ENCODE data around the gene ACAP1. TPM values are rescaled to one million over a fixed set of nuclear protein-coding genes. Genes with fewer than 3 reads are reported as not detected.
"Not testable (repeated sequence)": the region's sequence is repeated elsewhere in the genome, so short reads cannot be mapped to it uniquely, and the experiment has no call there.

Gene ACAP1
- total RNA-seq, 1 donor from 2014 or later, result 2.1 TPM

- not testable (repeated sequence) for H3K4me3 ChIP-seq (ENCODE audit: low read length in 3 of 3); H3K9me3 ChIP-seq (ENCODE audit: control insufficient read depth in 3 of 3, low read length in 3 of 3); H3K27ac ChIP-seq (ENCODE audit: low read depth, low read length); H3K9ac ChIP-seq (ENCODE audit: low read depth in 1 of 3, low read length in 3 of 3); H3K4me1 ChIP-seq (ENCODE audit: control insufficient read depth in 3 of 3, insufficient read depth in 3 of 3, low read length in 3 of 3); H3K27me3 ChIP-seq (ENCODE audit: control insufficient read depth in 3 of 3, insufficient read depth in 3 of 3, low read length in 3 of 3); H3K36me3 ChIP-seq (ENCODE audit: control insufficient read depth in 3 of 3, insufficient read depth in 3 of 3, low read length in 3 of 3)
Observed at GRCh38 chr17:7365963-7366362, 29.6 kb downstream of the ACAP1 start.

- Histone ChIP-seq H3K4me1 (ENCODE audit: control insufficient read depth in 3 of 3, insufficient read depth in 3 of 3, low read length in 3 of 3) (no peaks in the 10 kb centered on the region), H3K27ac (ENCODE audit: low read depth, low read length) (no peak overlapping the region), H3K4me3 (ENCODE audit: low read length in 3 of 3) (no peak overlapping the region)
Observed at GRCh38 chr17:7367083-7367482, 30.8 kb downstream of the ACAP1 start.

GRCh38 chr17:7367918-7368598, 31.7 kb downstream of the ACAP1 start:
- Histone ChIP-seq H3K4me3 (ENCODE audit: low read length in 3 of 3) (no peak overlapping the region), H3K27me3 (ENCODE audit: control insufficient read depth in 3 of 3, insufficient read depth in 3 of 3, low read length in 3 of 3) (peaks cover 0 to 2% (median 0%) of the 10 kb centered on the region in 3 donors)

More at GRCh38 chr17:7367083-7367482, 30.8 kb downstream of the ACAP1 start:
- Histone ChIP-seq H3K36me3 (ENCODE audit: control insufficient read depth in 3 of 3, insufficient read depth in 3 of 3, low read length in 3 of 3) (no peaks in the 10 kb centered on the region), H3K27me3 (ENCODE audit: control insufficient read depth in 3 of 3, insufficient read depth in 3 of 3, low read length in 3 of 3) (peaks cover 0 to 2% (median 0%) of the 10 kb centered on the region in 3 donors), H3K9me3 (ENCODE audit: control insufficient read depth in 3 of 3, low read length in 3 of 3) (no peaks in the 10 kb centered on the region), H3K9ac (ENCODE audit: low read depth in 1 of 3, low read length in 3 of 3) (no peak overlapping the region)

GRCh38 chr17:7368599-7368994, 32.3 kb downstream of the ACAP1 start:
- H3K36me3 ChIP-seq (ENCODE audit: control insufficient read depth in 3 of 3, insufficient read depth in 3 of 3, low read length in 3 of 3); H3K4me3 ChIP-seq (ENCODE audit: low read length in 3 of 3); H3K27ac ChIP-seq (ENCODE audit: low read depth, low read length); H3K4me1 ChIP-seq (ENCODE audit: control insufficient read depth in 3 of 3, insufficient read depth in 3 of 3, low read length in 3 of 3); H3K9ac ChIP-seq (ENCODE audit: low read depth in 1 of 3, low read length in 3 of 3); H3K27me3 ChIP-seq (ENCODE audit: control insufficient read depth in 3 of 3, insufficient read depth in 3 of 3, low read length in 3 of 3); H3K9me3 ChIP-seq (ENCODE audit: control insufficient read depth in 3 of 3, low read length in 3 of 3): not testable (repeated sequence)

More at GRCh38 chr17:7367918-7368598, 31.7 kb downstream of the ACAP1 start:
- Histone ChIP-seq H3K9ac (ENCODE audit: low read depth in 1 of 3, low read length in 3 of 3) (no peak overlapping the region), H3K9me3 (ENCODE audit: control insufficient read depth in 3 of 3, low read length in 3 of 3) (no peaks in the 10 kb centered on the region), H3K4me1 (ENCODE audit: control insufficient read depth in 3 of 3, insufficient read depth in 3 of 3, low read length in 3 of 3) (no peaks in the 10 kb centered on the region), H3K27ac (ENCODE audit: low read depth, low read length) (no peak overlapping the region), H3K36me3 (ENCODE audit: control insufficient read depth in 3 of 3, insufficient read depth in 3 of 3, low read length in 3 of 3) (no peaks in the 10 kb centered on the region)

- H3K9me3 ChIP-seq (ENCODE audit: control insufficient read depth in 3 of 3, low read length in 3 of 3), result no peaks in the 10 kb centered on the region
- H3K9ac ChIP-seq (ENCODE audit: low read depth in 1 of 3, low read length in 3 of 3), result no peak overlapping the region
- no peak overlapping the region for H3K4me3 ChIP-seq (ENCODE audit: low read length in 3 of 3)
- H3K27ac ChIP-seq (ENCODE audit: low read depth, low read length), result no peak overlapping the region
- H3K27me3 ChIP-seq (ENCODE audit: control insufficient read depth in 3 of 3, insufficient read depth in 3 of 3, low read length in 3 of 3), result peaks cover 0 to 2% (median 0%) of the 10 kb centered on the region in 3 donors
- H3K4me1 ChIP-seq (ENCODE audit: control insufficient read depth in 3 of 3, insufficient read depth in 3 of 3, low read length in 3 of 3), result no peaks in the 10 kb centered on the region
- H3K36me3 ChIP-seq (ENCODE audit: control insufficient read depth in 3 of 3, insufficient read depth in 3 of 3, low read length in 3 of 3), result no peaks in the 10 kb centered on the region
Observed at GRCh38 chr17:7369825-7370224, 33.5 kb downstream of the ACAP1 start.

DNA sequence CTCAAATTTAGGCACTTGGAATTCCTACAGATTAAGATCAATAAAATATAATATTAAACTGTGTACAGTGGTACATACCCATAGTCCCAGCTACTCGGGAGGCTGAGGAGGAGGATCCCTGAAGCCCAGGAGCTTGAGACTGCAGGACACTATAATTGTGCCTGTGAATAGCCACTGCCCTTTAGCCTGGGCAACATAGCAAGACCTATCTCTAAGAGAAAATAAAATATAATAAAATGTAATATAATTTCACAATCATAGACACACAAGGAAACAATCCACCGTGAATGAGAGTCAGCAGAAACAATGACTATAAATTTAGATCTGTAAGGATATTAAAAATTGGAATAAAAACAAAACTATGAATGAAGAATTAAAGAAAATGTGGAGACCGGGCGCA, 34.5 kb downstream of the ACAP1 start:
- H3K9ac ChIP-seq (ENCODE audit: low read depth in 1 of 3, low read length in 3 of 3), result no peak overlapping the region
- no peak overlapping the region for H3K27ac ChIP-seq (ENCODE audit: low read depth, low read length)
- H3K27me3 ChIP-seq (ENCODE audit: control insufficient read depth in 3 of 3, insufficient read depth in 3 of 3, low read length in 3 of 3), result peaks cover 0 to 2% (median 0%) of the 10 kb centered on the region in 3 donors
- no peaks in the 10 kb centered on the region for H3K4me1 ChIP-seq (ENCODE audit: control insufficient read depth in 3 of 3, insufficient read depth in 3 of 3, low read length in 3 of 3)
- H3K36me3 ChIP-seq (ENCODE audit: control insufficient read depth in 3 of 3, insufficient read depth in 3 of 3, low read length in 3 of 3), result no peaks in the 10 kb centered on the region
- no peaks in the 10 kb centered on the region for H3K9me3 ChIP-seq (ENCODE audit: control insufficient read depth in 3 of 3, low read length in 3 of 3)
- H3K4me3 ChIP-seq (ENCODE audit: low read length in 3 of 3), result no peak overlapping the region

DNA sequence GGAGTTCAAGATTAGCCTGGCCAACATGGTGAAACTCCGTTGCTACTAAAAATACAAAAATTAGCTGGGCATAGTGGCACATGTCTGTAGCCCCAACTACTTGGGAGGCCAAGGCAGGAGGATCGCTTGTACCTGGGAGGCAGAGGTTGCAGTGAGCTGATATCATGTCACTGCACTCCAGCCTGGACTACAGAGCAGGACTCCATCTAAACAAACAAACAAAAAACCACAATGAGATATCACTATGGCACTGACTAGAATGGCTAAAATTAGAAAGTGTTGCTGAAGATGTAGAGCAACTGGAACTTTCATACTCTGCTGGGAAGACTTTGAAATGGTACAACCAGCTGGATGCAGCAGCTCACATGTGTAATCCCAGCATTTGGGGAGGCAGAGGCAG, 38.0 kb downstream of the ACAP1 start:
- Histone ChIP-seq H3K9me3 (ENCODE audit: control insufficient read depth in 3 of 3, low read length in 3 of 3) (no peaks in the 10 kb centered on the region), H3K4me1 (ENCODE audit: control insufficient read depth in 3 of 3, insufficient read depth in 3 of 3, low read length in 3 of 3) (no peaks in the 10 kb centered on the region), H3K27ac (ENCODE audit: low read depth, low read length) (no peak overlapping the region), H3K9ac (ENCODE audit: low read depth in 1 of 3, low read length in 3 of 3) (no peak overlapping the region), H3K4me3 (ENCODE audit: low read length in 3 of 3) (no peak overlapping the region), H3K36me3 (ENCODE audit: control insufficient read depth in 3 of 3, insufficient read depth in 3 of 3, low read length in 3 of 3) (no peaks in the 10 kb centered on the region), H3K27me3 (ENCODE audit: control insufficient read depth in 3 of 3, insufficient read depth in 3 of 3, low read length in 3 of 3) (peaks cover 0 to 2% (median 0%) of the 10 kb centered on the region in 3 donors)

DNA sequence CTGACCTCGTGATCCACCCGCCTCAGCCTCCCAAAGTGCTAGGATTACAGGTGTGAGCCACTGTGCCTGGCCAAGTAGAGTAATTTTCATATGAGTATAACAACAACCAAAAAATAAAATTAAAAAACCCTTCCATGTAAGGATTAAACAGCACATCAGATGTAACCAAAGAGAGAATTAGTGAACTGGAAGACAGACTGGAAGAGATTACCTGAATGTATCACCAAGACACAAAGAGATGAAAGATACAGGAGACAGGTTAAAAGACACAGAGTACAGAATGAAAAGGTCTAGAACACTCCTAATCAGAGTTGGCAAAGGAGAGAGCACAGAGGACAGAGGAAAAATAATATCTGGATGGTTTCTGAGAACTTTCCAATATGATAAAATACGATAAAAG, 42.8 kb downstream of the ACAP1 start:
- peaks cover 24 to 34% (median 24%) of the 10 kb centered on the region in 3 donors for H3K4me1 ChIP-seq (ENCODE audit: control insufficient read depth in 3 of 3, insufficient read depth in 3 of 3, low read length in 3 of 3)
- H3K4me3 ChIP-seq (ENCODE audit: low read length in 3 of 3), result no peak overlapping the region
- H3K36me3 ChIP-seq (ENCODE audit: control insufficient read depth in 3 of 3, insufficient read depth in 3 of 3, low read length in 3 of 3), result no peaks in the 10 kb centered on the region
- no peak overlapping the region for H3K27ac ChIP-seq (ENCODE audit: low read depth, low read length)
- H3K9me3 ChIP-seq (ENCODE audit: control insufficient read depth in 3 of 3, low read length in 3 of 3), result no peaks in the 10 kb centered on the region
- no peak overlapping the region for H3K9ac ChIP-seq (ENCODE audit: low read depth in 1 of 3, low read length in 3 of 3)
- H3K27me3 ChIP-seq (ENCODE audit: control insufficient read depth in 3 of 3, insufficient read depth in 3 of 3, low read length in 3 of 3), result peaks cover 10 to 37% (median 29%) of the 10 kb centered on the region in 3 donors

DNA sequence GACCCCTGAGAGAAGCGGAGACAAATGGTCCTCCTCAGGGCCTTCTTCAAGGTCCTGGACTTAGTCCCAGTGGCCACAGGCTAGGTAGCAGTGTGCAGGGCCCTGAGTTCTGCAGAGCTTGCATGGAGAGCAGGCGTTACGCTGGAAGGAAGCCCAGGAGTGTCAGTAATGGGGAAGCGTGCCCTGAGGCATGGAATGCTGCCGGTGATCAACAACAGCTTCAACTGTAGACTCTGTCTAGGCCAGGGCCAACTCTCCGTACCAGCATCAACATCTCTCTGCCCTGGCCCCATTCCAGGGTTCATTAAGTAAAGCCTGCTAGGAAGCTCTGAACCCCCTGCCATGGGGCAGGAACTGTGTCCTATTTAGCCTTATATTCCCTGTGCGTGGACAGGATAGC, 44.0 kb downstream of the ACAP1 start:
- Histone ChIP-seq H3K4me1 (ENCODE audit: control insufficient read depth in 3 of 3, insufficient read depth in 3 of 3, low read length in 3 of 3) (peaks cover 24 to 34% (median 27%) of the 10 kb centered on the region in 3 donors), H3K36me3 (ENCODE audit: control insufficient read depth in 3 of 3, insufficient read depth in 3 of 3, low read length in 3 of 3) (no peaks in the 10 kb centered on the region), H3K27me3 (ENCODE audit: control insufficient read depth in 3 of 3, insufficient read depth in 3 of 3, low read length in 3 of 3) (peaks cover 10 to 43% (median 29%) of the 10 kb centered on the region in 3 donors), H3K4me3 (ENCODE audit: low read length in 3 of 3) (peak overlapping the region; percentile 65 to 70 (median 65)), H3K9me3 (ENCODE audit: control insufficient read depth in 3 of 3, low read length in 3 of 3) (no peaks in the 10 kb centered on the region), H3K27ac (ENCODE audit: low read depth, low read length) (peak overlapping the region; percentile 84), H3K9ac (ENCODE audit: low read depth in 1 of 3, low read length in 3 of 3) (peak overlapping the region; percentile 72 to 87 (median 76))

- Histone ChIP-seq H3K9ac (ENCODE audit: low read depth in 1 of 3, low read length in 3 of 3) (peak within 1 kb of the TSS; percentile 72 to 87 (median 76)), H3K27ac (ENCODE audit: low read depth, low read length) (peak within 1 kb of the TSS; percentile 84), H3K4me1 (ENCODE audit: control insufficient read depth in 3 of 3, insufficient read depth in 3 of 3, low read length in 3 of 3) (peaks cover 24 to 34% (median 27%) of the 10 kb centered on the region in 3 donors), H3K27me3 (ENCODE audit: control insufficient read depth in 3 of 3, insufficient read depth in 3 of 3, low read length in 3 of 3) (peaks cover 10 to 43% (median 29%) of the 10 kb centered on the region in 3 donors), H3K9me3 (ENCODE audit: control insufficient read depth in 3 of 3, low read length in 3 of 3) (no peaks in the 10 kb centered on the region), H3K4me3 (ENCODE audit: low read length in 3 of 3) (peak within 1 kb of the TSS; percentile 65 to 70 (median 65)), H3K36me3 (ENCODE audit: control insufficient read depth in 3 of 3, insufficient read depth in 3 of 3, low read length in 3 of 3) (no peaks in the 10 kb centered on the region)
Observed at GRCh38 chr17:7380855-7381683, 44.7 kb downstream of the ACAP1 start, which contains the start of gene TNK1. TNK1 (plus strand) TSS chr17:7381089; CDS start chr17:7382927, 1,838 bp downstream.

All from skeletal muscle tissue (tissue), 4 donors.